C4-2B (cell line): ENCODE results near the gene CHD2.

Experiments used
- CTCF ChIP-seq: fragments of 450-650 bp; conservative IDR thresholded peaks from 2 replicates; pipeline ENCODE4 v1.5.1; 2017; ENCODE audit warnings: mild to moderate bottlenecking
- ZFX ChIP-seq: fragments of 450-650 bp; IDR thresholded peaks from 2 replicates; pipeline ENCODE4 v1.6.1; 2017

GRCh38 chr15:93043621-93044300, 143.6 kb downstream of the CHD2 start:
- TF ChIP-seq CTCF, result no peak
- no peak for TF ChIP-seq ZFX
